CD14-positive monocyte (primary cell): ENCODE data around the gene LCLAT1. TPM values are rescaled to one million over a fixed set of nuclear protein-coding genes. Genes with fewer than 3 reads are reported as not detected.

Experiments used
- DNase-seq, 3 donors: peaks; one replicate each; pipeline ENCODE4 v3.0.0-alpha.2; 2011 to 2022
- H2AFZ ChIP-seq: 2 replicates; pipeline ENCODE4 v1.6.0; 2012; ENCODE audit warnings: mild to moderate bottlenecking, low read depth, low read length, inconsistent platforms; ENCODE audit not compliant: insufficient read depth, poor library complexity, severe bottlenecking
- H3K27ac ChIP-seq, 2 donors: 1 replicate in 1 of 2; 2 replicates in 1 of 2; pipeline ENCODE4 v1.5.1; 2012 to 2013; ENCODE audit warnings: low read length in 2 of 2, control low read depth in 1 of 2, inconsistent platforms in 1 of 2, low read depth in 1 of 2, mild to moderate bottlenecking in 1 of 2
- H3K27me3 ChIP-seq, 2 donors: one replicate each; pipeline versions ENCODE4 v1.6.0 to v1.6.1; 2011 to 2013; ENCODE audit warnings: low read length in 2 of 2; ENCODE audit not compliant: control insufficient read depth in 2 of 2, insufficient read depth in 2 of 2
- H3K36me3 ChIP-seq, 2 donors: replicated peaks in 1 of 2; 1 replicate in 1 of 2; 2 replicates in 1 of 2; pipeline versions ENCODE4 v1.5.1 to v1.6.1; 2012 to 2013; ENCODE audit warnings: low read length in 2 of 2, control low read depth in 1 of 2, inconsistent platforms in 1 of 2, mild to moderate bottlenecking in 1 of 2; ENCODE audit not compliant: insufficient read depth in 2 of 2, control insufficient read depth in 1 of 2
- H3K4me1 ChIP-seq, 2 donors: 1 replicate in 1 of 2; 2 replicates in 1 of 2; pipeline versions ENCODE4 v1.5.1 to v1.6.1; 2012 to 2013; ENCODE audit warnings: low read length in 2 of 2, control low read depth in 1 of 2, inconsistent platforms in 1 of 2, mild to moderate bottlenecking in 1 of 2, moderate library complexity in 1 of 2; ENCODE audit not compliant: insufficient read depth in 2 of 2, control insufficient read depth in 1 of 2
- H3K4me2 ChIP-seq: replicated peaks from 2 replicates; pipeline ENCODE3; 2012; ENCODE audit warnings: low read length, moderate library complexity, mild to moderate bottlenecking; ENCODE audit not compliant: poor library complexity, severe bottlenecking; ENCODE audit errors: extremely low read depth
- H3K4me3 ChIP-seq, 3 experiments: fragments of 200-600 bp in 1 of 3; sonication (generic) in 1 of 3; replicated peaks in 1 of 3; 1 replicate in 2 of 3; 2 replicates in 1 of 3; pipeline ENCODE4 v1.5.1; 2011 to 2013; ENCODE audit warnings: low read length in 3 of 3, mild to moderate bottlenecking in 3 of 3, control low read depth in 2 of 3, low read depth in 2 of 3, inconsistent platforms in 1 of 3, moderate library complexity in 1 of 3
- H3K79me2 ChIP-seq: 2 replicates; pipeline ENCODE4 v1.6.0; 2012; ENCODE audit warnings: mild to moderate bottlenecking, control low read depth, inconsistent platforms, low read length, moderate library complexity; ENCODE audit not compliant: insufficient read depth
- H3K9ac ChIP-seq: 2 replicates; pipeline ENCODE4 v1.6.0; 2017; ENCODE audit warnings: low read length, mild to moderate bottlenecking; ENCODE audit not compliant: insufficient read depth, poor library complexity, severe bottlenecking
- H3K9me3 ChIP-seq, 2 donors: replicated peaks in 1 of 2; 1 replicate in 1 of 2; 2 replicates in 1 of 2; pipeline versions ENCODE4 v1.5.1 to v1.6.1; 2012 to 2013; ENCODE audit warnings: low read length in 2 of 2, control low read depth in 1 of 2; ENCODE audit not compliant: control insufficient read depth in 1 of 2, insufficient read depth in 1 of 2
- H4K20me1 ChIP-seq: 2 replicates; pipeline ENCODE4 v1.6.0; 2012; ENCODE audit warnings: mild to moderate bottlenecking, low read length, control low read depth, moderate library complexity; ENCODE audit not compliant: insufficient read depth
- H3K27ac Mint-ChIP-seq, 7 donors: one replicate each; pipeline ENCODE4 v1.8.0; 2020; ENCODE audit warnings: mild to moderate bottlenecking in 7 of 7, mixed read lengths in 7 of 7, moderate library complexity in 6 of 7, inconsistent platforms in 2 of 7
- H3K27me3 Mint-ChIP-seq, 3 donors: one replicate each; pipeline ENCODE4 v1.8.0; 2021 to 2022; ENCODE audit warnings: low read depth in 3 of 3, mild to moderate bottlenecking in 3 of 3, mixed read lengths in 3 of 3, moderate library complexity in 3 of 3, inconsistent platforms in 1 of 3
- H3K36me3 Mint-ChIP-seq, 2 donors: one replicate each; pipeline ENCODE4 v1.8.0; 2020; ENCODE audit warnings: mixed read lengths in 2 of 2, inconsistent platforms in 1 of 2, mild to moderate bottlenecking in 1 of 2
- H3K4me1 Mint-ChIP-seq: one replicate; pipeline ENCODE4 v1.8.0; 2020; ENCODE audit warnings: mild to moderate bottlenecking, mixed read lengths
- H3K4me3 Mint-ChIP-seq, 2 donors: one replicate each; pipeline ENCODE4 v1.8.0; 2020; ENCODE audit warnings: mild to moderate bottlenecking in 2 of 2, mixed read lengths in 2 of 2, moderate library complexity in 1 of 2
- H3K9me3 Mint-ChIP-seq, 7 donors: one replicate each; pipeline ENCODE4 v1.8.0; 2020 to 2022; ENCODE audit warnings: mixed read lengths in 7 of 7, mild to moderate bottlenecking in 6 of 7, moderate library complexity in 6 of 7, inconsistent platforms in 2 of 7
- WGBS: methylation state at CpG from one replicate; pipeline ENCODE4 v1.1.5; 2013; ENCODE audit warnings: missing lambda C conversion rate; ENCODE audit not compliant: insufficient coverage; 5-methylcytosine and 5-hydroxymethylcytosine counted together
- intact Hi-C, 2 donors: fragments of 100-400 bp; cut with micrococcal nuclease; formaldehyde crosslinking; loops; one replicate each; pipeline versions ENCODE4 v1.15.0 to v1.15.1; 2023
- polyA plus RNA-seq, 3 donors: library from polyadenylated mRNA; depleted of rRNA in 1 of 3; unstranded in 2 of 3; stranded (reverse) in 1 of 3; fragments of 300-500 nt in 2 of 3; fragments of >200 nt in 1 of 3; fragmentation: Illumina TruSeq in 2 of 3; gene quantifications; 1 replicate in 2 of 3; 2 replicates in 1 of 3; pipeline ENCODE4 v1.2.3, GENCODE V29; 2012 to 2021
- TF ChIP-seq, protein P1 (sequence below): fragments of 200-600 bp; IDR thresholded peaks from one replicate; pipeline ENCODE4 v1.8.0; 2022; ENCODE audit warnings: antibody characterized with exemption, mild to moderate bottlenecking

Gene LCLAT1
- polyA plus RNA-seq, 3 donors: 1.2 to 5.7 (median 1.3) TPM

DNA sequence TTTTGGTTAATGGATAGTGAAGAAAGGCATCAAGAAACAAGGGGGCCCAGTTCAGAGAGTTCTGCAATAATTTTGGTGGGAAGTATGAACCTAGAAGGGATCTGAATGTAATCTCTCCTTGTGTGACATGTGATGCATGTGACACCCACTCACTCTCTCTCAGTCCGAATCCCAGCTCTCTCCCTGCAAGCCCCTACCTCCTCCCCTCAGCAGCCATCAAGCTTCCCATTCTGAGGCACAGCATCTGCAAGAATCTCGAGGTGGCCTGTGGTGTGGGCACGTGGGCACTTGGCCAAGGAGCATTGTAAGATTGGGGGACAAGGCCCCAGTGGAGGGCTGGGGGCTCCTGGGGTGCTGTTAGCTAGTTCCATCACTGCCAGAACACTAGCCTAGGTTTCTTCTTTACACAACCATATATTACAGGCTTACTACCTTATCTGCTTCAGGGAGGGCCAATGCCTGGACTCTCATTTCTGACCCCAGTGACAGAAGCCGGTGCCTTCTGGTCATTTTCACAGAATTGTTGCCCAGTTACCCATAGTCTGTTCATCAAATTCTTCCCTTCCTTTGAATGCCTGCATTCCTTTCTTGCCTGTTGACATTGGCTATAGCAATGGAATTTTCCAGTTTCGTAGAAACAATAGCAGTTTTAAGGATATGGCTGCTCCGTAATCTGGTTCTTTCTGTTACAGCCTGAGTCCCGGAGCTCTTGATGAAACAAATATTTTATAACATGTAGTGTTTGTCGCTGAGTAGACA, 13.3 kb upstream of the LCLAT1 start:
- H3K9me3 Mint-ChIP-seq: peaks cover 0 to 3% (median 0%) of the 10 kb centered on the region in 7 donors
- H3K9ac ChIP-seq: no peak overlapping the region
- no peaks in the 10 kb centered on the region for H3K27me3 ChIP-seq
- H3K27ac ChIP-seq: no peak overlapping the region
- H3K4me3 Mint-ChIP-seq: no peak overlapping the region
- no peak overlapping the region for H3K27ac Mint-ChIP-seq
- H3K4me3 ChIP-seq: no peak overlapping the region
- H3K36me3 ChIP-seq: no peaks in the 10 kb centered on the region
- H2AFZ ChIP-seq: no peak overlapping the region
- H3K9me3 ChIP-seq: no peaks in the 10 kb centered on the region
- no peak overlapping the region for H3K4me2 ChIP-seq
- H4K20me1 ChIP-seq: no peaks in the 10 kb centered on the region
- TF ChIP-seq, protein P1, sequence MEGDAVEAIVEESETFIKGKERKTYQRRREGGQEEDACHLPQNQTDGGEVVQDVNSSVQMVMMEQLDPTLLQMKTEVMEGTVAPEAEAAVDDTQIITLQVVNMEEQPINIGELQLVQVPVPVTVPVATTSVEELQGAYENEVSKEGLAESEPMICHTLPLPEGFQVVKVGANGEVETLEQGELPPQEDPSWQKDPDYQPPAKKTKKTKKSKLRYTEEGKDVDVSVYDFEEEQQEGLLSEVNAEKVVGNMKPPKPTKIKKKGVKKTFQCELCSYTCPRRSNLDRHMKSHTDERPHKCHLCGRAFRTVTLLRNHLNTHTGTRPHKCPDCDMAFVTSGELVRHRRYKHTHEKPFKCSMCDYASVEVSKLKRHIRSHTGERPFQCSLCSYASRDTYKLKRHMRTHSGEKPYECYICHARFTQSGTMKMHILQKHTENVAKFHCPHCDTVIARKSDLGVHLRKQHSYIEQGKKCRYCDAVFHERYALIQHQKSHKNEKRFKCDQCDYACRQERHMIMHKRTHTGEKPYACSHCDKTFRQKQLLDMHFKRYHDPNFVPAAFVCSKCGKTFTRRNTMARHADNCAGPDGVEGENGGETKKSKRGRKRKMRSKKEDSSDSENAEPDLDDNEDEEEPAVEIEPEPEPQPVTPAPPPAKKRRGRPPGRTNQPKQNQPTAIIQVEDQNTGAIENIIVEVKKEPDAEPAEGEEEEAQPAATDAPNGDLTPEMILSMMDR: no peak
- H3K4me1 Mint-ChIP-seq: peaks cover 11% of the 10 kb centered on the region
- intact Hi-C loops: no loop called here
- no CpG with 5 or more reads among the region's 8 CpGs for WGBS
- no peaks in the 10 kb centered on the region for H3K79me2 ChIP-seq
- peaks cover 0 to 8% (median 1%) of the 10 kb centered on the region in 3 donors for H3K27me3 Mint-ChIP-seq
- DNase-seq: no peak
- H3K36me3 Mint-ChIP-seq: no peaks in the 10 kb centered on the region
- peaks cover 5 to 7% of the 10 kb centered on the region in 2 donors for H3K4me1 ChIP-seq

DNA sequence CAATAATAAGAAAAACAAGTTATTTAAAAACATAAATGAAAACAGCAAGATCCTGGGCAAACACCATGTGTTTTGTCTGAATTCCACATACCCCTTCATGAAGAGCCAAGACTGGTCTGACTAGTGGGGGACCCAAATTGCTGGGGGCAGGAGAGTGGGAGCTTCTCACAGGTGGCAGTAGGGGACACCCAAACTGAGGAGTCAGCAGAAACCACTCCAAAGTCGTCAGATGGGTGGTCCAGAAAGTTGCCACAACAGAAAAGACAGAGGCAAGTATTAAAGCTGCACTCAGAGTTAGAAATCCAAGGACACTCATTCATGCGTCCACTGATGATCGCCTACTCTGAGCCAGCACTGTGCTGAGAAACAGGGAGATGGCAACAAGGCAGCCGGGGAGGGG, 12.3 kb upstream of the LCLAT1 start:
- H3K27me3 ChIP-seq: no peaks in the 10 kb centered on the region
- intact Hi-C loops: no loop called here
- no peak overlapping the region for H3K4me2 ChIP-seq
- H3K36me3 Mint-ChIP-seq: no peaks in the 10 kb centered on the region
- H3K4me1 ChIP-seq: peaks cover 5 to 7% of the 10 kb centered on the region in 2 donors
- H3K27ac ChIP-seq: no peak overlapping the region
- no peaks in the 10 kb centered on the region for H3K36me3 ChIP-seq
- H3K79me2 ChIP-seq: no peaks in the 10 kb centered on the region
- TF ChIP-seq, protein P1: no peak
- no peak overlapping the region for H3K4me3 ChIP-seq
- no peak overlapping the region for H2AFZ ChIP-seq
- 88% methylated on average over 4 of the region's 4 CpGs for WGBS
- no peaks in the 10 kb centered on the region for H4K20me1 ChIP-seq
- no peak overlapping the region for H3K4me3 Mint-ChIP-seq
- peaks cover 0 to 4% (median 2%) of the 10 kb centered on the region in 7 donors for H3K9me3 Mint-ChIP-seq
- DNase-seq: no peak
- H3K9me3 ChIP-seq: no peaks in the 10 kb centered on the region
- no peak overlapping the region for H3K9ac ChIP-seq
- H3K4me1 Mint-ChIP-seq: peaks cover 9% of the 10 kb centered on the region
- no peak overlapping the region for H3K27ac Mint-ChIP-seq
- peaks cover 0 to 8% (median 1%) of the 10 kb centered on the region in 3 donors for H3K27me3 Mint-ChIP-seq
